BJ (cell line): ENCODE results near the gene NAPG. TPM values are rescaled to one million over a fixed set of nuclear protein-coding genes. Genes with fewer than 3 reads are reported as not detected.
"Not testable (repeated sequence)": the region's sequence is repeated elsewhere in the genome, so short reads cannot be mapped to it uniquely, and the experiment has no call there.

Experiments used
- CTCF ChIA-PET: fragments of 350-600 bp; formaldehyde crosslinking; extraction: SDS; loops from one replicate; lab custom pipeline; 2021; ENCODE audit warnings: antibody characterized with exemption, inconsistent platforms; lab: Yijun Ruan, JAX
- POLR2A ChIA-PET: fragments of 300-600 bp; sonication (Branson Sonifier 250); formaldehyde crosslinking; extraction: SDS; loops from one replicate; lab custom pipeline; 2021; ENCODE audit warnings: antibody characterized with exemption; lab: Charles Lee
- DNase-seq: peaks from one replicate; pipeline ENCODE4 v3.0.0-alpha.2; 2011; ENCODE audit warnings: low read depth
- H3K27me3 ChIP-seq: 2 replicates; pipeline ENCODE4 v1.6.0; 2011; ENCODE audit warnings: low read length; ENCODE audit not compliant: control insufficient read depth, insufficient read depth
- H3K36me3 ChIP-seq: 2 replicates; pipeline ENCODE4 v1.5.1; 2011; ENCODE audit warnings: low read length; ENCODE audit not compliant: control insufficient read depth, insufficient read depth
- H3K4me3 ChIP-seq: 2 replicates; pipeline ENCODE4 v1.5.1; 2011; ENCODE audit warnings: low read depth, mild to moderate bottlenecking, control low read depth, low read length
- polyA plus RNA-seq: library from polyadenylated mRNA; depleted of rRNA; stranded (reverse); fragments of >200 nt; gene quantifications from 2 replicates; pipeline ENCODE4 v1.2.3, GENCODE V29; 2011
- TF ChIP-seq, protein P1 (sequence below): IDR thresholded peaks from 2 replicates; pipeline ENCODE4 v1.5.1; 2011; ENCODE audit warnings: low read depth, mild to moderate bottlenecking, control low read depth, inconsistent platforms, low read length, moderate library complexity; ENCODE audit not compliant: insufficient read depth

NAPG gene
- polyA plus RNA-seq, 1 experiment = 15.4 TPM

DNA sequence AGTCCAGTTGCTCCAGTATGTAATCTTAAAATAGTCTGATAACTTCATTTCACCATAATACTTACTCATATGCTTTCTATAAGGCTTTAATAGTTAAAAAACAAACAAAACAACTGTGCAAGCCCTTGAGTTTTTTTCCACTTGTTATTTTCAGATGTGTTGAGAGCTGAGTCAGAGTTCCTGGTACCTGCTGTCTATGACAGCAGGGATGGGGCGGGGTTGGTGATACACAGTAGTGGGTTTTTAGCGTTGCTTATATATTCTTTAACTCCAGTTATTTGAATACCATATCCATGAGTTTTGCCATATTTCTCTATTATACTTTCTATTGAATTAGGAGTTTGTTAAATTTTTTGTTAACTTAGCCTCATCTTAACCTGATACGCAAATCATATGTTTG, 5.0 kb downstream of the NAPG start:
- no peak for DNase-seq

DNA sequence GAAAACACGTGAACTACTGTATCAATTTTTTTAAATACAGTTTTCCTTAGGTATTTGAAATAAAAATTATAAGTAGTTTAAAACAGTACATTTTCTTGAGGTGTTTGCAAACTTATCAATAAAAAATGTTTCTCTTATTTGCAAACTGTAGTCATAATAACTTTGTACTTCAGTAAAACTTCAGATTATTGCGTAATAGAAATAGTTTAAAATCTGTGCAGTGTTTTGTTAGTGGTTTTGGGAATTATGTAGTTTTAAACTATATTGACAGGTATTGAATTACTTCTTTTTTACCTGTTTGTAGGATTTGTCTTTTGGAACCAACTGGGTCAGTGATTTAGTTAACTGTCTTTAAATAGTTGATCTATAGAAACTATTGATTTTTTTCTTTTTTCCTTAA, 7.3 kb downstream of the NAPG start:
- CTCF ChIA-PET = interaction anchor here (1.2 kb wide), 1 partner anchor 13 kb away, joined by 3 read pairs; no protein-coding TSS in a partner anchor
- Histone ChIP-seq H3K27me3 (no peaks in the 10 kb centered on the region), H3K36me3 (no peaks in the 10 kb centered on the region; the same call in 1 of the 2 replicates), H3K4me3 (no peak overlapping the region)
- TF ChIP-seq, protein P1, sequence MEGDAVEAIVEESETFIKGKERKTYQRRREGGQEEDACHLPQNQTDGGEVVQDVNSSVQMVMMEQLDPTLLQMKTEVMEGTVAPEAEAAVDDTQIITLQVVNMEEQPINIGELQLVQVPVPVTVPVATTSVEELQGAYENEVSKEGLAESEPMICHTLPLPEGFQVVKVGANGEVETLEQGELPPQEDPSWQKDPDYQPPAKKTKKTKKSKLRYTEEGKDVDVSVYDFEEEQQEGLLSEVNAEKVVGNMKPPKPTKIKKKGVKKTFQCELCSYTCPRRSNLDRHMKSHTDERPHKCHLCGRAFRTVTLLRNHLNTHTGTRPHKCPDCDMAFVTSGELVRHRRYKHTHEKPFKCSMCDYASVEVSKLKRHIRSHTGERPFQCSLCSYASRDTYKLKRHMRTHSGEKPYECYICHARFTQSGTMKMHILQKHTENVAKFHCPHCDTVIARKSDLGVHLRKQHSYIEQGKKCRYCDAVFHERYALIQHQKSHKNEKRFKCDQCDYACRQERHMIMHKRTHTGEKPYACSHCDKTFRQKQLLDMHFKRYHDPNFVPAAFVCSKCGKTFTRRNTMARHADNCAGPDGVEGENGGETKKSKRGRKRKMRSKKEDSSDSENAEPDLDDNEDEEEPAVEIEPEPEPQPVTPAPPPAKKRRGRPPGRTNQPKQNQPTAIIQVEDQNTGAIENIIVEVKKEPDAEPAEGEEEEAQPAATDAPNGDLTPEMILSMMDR = no peak
- no peak for DNase-seq
- POLR2A ChIA-PET = interaction anchor here (0.6 kb wide), 1 partner anchor 1022 kb away, joined by 3 read pairs; no protein-coding TSS in a partner anchor

More for the DNA sequence above, 5.0 kb downstream of the NAPG start:
- ChIA-PET POLR2A (no interaction called here), CTCF (no interaction called here)
- Histone ChIP-seq H3K4me3 (no peak overlapping the region), H3K36me3 (no peaks in the 10 kb centered on the region), H3K27me3 (no peaks in the 10 kb centered on the region)
- TF ChIP-seq, protein P1 = no peak

DNA sequence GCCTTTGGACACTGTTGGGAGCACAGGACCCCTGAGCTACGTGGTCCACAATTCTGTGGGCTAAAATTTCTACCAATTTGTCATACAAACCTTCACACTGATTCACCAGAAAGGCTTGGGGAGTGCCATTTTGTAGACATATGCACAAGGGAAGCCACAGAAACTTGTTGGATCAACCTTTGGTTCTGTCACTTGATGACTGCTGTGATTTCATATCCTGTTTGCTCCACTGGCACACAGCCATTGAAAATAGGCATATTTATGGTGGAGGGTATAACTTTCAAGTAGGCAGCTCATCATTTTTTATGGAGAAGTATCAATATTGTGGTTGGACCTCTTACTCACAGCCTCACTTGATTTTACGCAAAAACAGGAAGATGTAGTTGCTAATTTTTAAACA, 10.5 kb downstream of the NAPG start:
- TF ChIP-seq, protein P1 = no peak
- ChIA-PET POLR2A (no interaction called here), CTCF (no interaction called here)
- no peak for DNase-seq
- H3K4me3 ChIP-seq = no peak overlapping the region
- H3K36me3 ChIP-seq = peaks cover 2% of the 10 kb centered on the region
- H3K27me3 ChIP-seq = no peaks in the 10 kb centered on the region

DNA sequence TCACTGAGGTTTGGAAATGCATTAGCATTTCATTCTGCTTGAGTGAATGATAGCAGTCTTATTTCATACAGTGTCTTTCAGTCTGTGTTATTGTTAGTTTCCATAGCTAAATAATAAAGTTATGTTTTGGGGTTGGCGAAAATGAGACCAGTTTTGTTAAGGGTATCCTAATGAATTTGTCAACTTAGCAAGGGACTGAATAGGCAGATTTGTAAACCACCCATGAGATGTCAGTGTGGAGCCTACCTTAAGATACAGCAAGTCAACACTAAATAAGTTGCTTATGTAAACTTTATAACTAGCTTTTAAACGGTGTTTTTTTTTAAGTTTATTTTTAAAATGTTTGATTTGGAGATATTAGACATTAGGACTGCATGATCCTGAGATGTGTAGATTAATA, 11.9 kb downstream of the NAPG start:
- Histone ChIP-seq H3K36me3 (peaks cover 6% of the 10 kb centered on the region), H3K27me3 (no peaks in the 10 kb centered on the region), H3K4me3 (no peak overlapping the region)
- ChIA-PET CTCF (interaction anchor here (1.8 kb wide), 1 partner anchor 22 kb away, joined by 4 read pairs; no protein-coding TSS in a partner anchor), POLR2A (no interaction called here)
- TF ChIP-seq, protein P1 = no peak
- no peak for DNase-seq

DNA sequence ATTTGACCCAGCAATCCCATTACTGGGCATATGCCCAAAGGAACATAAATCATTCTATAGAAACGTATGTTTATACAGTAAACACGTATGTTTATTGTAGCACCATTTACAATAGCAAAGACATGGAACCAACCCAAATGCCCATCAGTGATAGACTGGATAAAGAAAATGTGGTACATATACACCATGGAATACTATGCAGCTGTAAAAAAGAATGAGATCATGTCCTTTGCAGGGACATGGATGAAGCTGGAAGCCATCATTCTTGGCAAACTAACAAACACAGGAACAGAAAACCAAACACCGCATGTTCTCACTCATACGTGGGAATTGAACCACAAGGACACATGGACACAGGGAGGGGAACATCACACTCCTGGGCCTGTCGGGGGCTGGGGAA, 13.3 kb downstream of the NAPG start:
- H3K36me3 ChIP-seq, POLR2A ChIA-PET, H3K4me3 ChIP-seq, DNase-seq, H3K27me3 ChIP-seq: not testable (repeated sequence)
- CTCF ChIA-PET = interaction anchor here (1.8 kb wide), 1 partner anchor 21 kb away, joined by 4 read pairs; no protein-coding TSS in a partner anchor

DNA sequence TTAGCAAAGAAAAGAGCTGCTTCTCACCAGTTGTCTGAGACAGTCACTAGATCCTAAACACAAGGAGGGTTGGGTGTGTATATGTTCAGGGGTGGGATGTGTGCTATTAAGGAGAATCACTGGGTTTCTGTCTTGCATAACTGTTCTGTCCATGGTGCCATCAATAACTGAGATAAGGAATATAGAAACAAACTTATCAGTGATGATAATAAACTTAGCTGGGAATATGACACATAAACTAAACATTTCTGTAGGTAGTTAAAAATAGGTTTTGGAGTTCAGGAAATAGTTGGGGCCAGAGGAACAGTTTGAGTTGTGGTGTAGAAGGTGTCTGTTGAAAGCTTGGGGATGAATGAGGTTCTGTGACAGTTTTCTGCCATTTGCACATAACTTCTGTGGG, 17.4 kb downstream of the NAPG start:
- peaks cover 17% of the 10 kb centered on the region for H3K36me3 ChIP-seq
- TF ChIP-seq, protein P1 = no peak
- H3K4me3 ChIP-seq = no peak overlapping the region
- ChIA-PET POLR2A (no interaction called here), CTCF (interaction anchor here (1.5 to 1.8 kb wide), 3 partner anchors 9 to 17 kb away, joined by 5 to 6 read pairs (median 5); no protein-coding TSS in a partner anchor)
- no peak for DNase-seq
- H3K27me3 ChIP-seq = no peaks in the 10 kb centered on the region
